H9 (cell line): Measurements from ENCODE around the gene ATP2C1. TPM values are rescaled to one million over a fixed set of nuclear protein-coding genes. Genes with fewer than 3 reads are reported as not detected.

Experiments used
- DNase-seq: peaks from one replicate; pipeline ENCODE4 v3.0.0-alpha.2; 2017
- H2AFZ ChIP-seq: one replicate; pipeline ENCODE4 v1.6.1; 2013; ENCODE audit warnings: mild to moderate bottlenecking, low read length, control low read depth, moderate library complexity
- H2AK5ac ChIP-seq: 2 replicates; pipeline ENCODE4 v1.6.1; 2013; ENCODE audit warnings: low read length, control low read depth, mixed read lengths; ENCODE audit not compliant: insufficient read length
- H2BK120ac ChIP-seq: one replicate; pipeline ENCODE4 v1.6.1; 2013; ENCODE audit warnings: low read depth, mild to moderate bottlenecking, low read length, control low read depth, inconsistent platforms; ENCODE audit not compliant: poor library complexity, severe bottlenecking
- H2BK12ac ChIP-seq: 2 replicates; pipeline ENCODE4 v1.6.1; 2013; ENCODE audit warnings: low read length, control low read depth, mixed read lengths, low read depth; ENCODE audit not compliant: insufficient read length
- H2BK15ac ChIP-seq: 2 replicates; pipeline ENCODE4 v1.6.1; 2013; ENCODE audit warnings: low read depth, low read length, control low read depth
- H2BK20ac ChIP-seq: one replicate; pipeline ENCODE4 v1.6.1; 2013; ENCODE audit warnings: low read depth, mild to moderate bottlenecking, low read length, control low read depth, inconsistent platforms; ENCODE audit not compliant: poor library complexity, severe bottlenecking
- H2BK5ac ChIP-seq: 2 replicates; pipeline ENCODE4 v1.6.1; 2013; ENCODE audit warnings: low read length, control low read depth, mixed read lengths; ENCODE audit not compliant: insufficient read length
- H3K14ac ChIP-seq: 2 replicates; pipeline ENCODE4 v1.6.1; 2013; ENCODE audit warnings: low read length, control low read depth; ENCODE audit not compliant: insufficient read depth
- H3K18ac ChIP-seq: 2 replicates; pipeline ENCODE4 v1.6.1; 2013; ENCODE audit warnings: low read depth, mild to moderate bottlenecking, mixed read lengths, low read length, control low read depth; ENCODE audit not compliant: insufficient read length
- H3K23ac ChIP-seq: 2 replicates; pipeline ENCODE4 v1.6.1; 2013; ENCODE audit warnings: low read length, control low read depth, mixed read lengths, low read depth; ENCODE audit not compliant: insufficient read length
- H3K23me2 ChIP-seq: 2 replicates; pipeline ENCODE4 v1.6.1; 2013; ENCODE audit warnings: low read depth, mild to moderate bottlenecking, mixed read lengths, low read length, control low read depth; ENCODE audit not compliant: insufficient read length, poor library complexity, severe bottlenecking
- H3K27ac ChIP-seq: 2 replicates; pipeline ENCODE4 v1.5.1; 2013; ENCODE audit warnings: low read length, control low read depth, mixed read lengths, low read depth; ENCODE audit not compliant: insufficient read length
- H3K27me3 ChIP-seq: 2 replicates; pipeline ENCODE4 v1.6.1; 2013; ENCODE audit warnings: low read length, control low read depth, inconsistent platforms; ENCODE audit not compliant: insufficient read depth
- H3K4ac ChIP-seq: 2 replicates; pipeline ENCODE4 v1.6.1; 2013; ENCODE audit warnings: low read depth, mild to moderate bottlenecking, control low read depth, inconsistent platforms, low read length, moderate library complexity
- H3K4me1 ChIP-seq: 2 replicates; pipeline ENCODE4 v1.6.1; 2013; ENCODE audit warnings: low read length, control low read depth, inconsistent platforms; ENCODE audit not compliant: insufficient read depth
- H3K4me2 ChIP-seq: 2 replicates; pipeline ENCODE4 v1.6.1; 2013; ENCODE audit warnings: low read length, control low read depth, mixed read lengths; ENCODE audit not compliant: insufficient read length, insufficient read depth
- H3K56ac ChIP-seq: 2 replicates; pipeline ENCODE4 v1.6.1; 2013; ENCODE audit warnings: low read depth, mild to moderate bottlenecking, mixed read lengths, low read length, control low read depth; ENCODE audit not compliant: insufficient read length
- H3K79me1 ChIP-seq: 2 replicates; pipeline ENCODE4 v1.6.1; 2013; ENCODE audit warnings: low read depth, mild to moderate bottlenecking, moderate library complexity, low read length, control low read depth, inconsistent platforms; ENCODE audit not compliant: insufficient read depth, poor library complexity, severe bottlenecking
- H3K79me2 ChIP-seq: 2 replicates; pipeline ENCODE4 v1.6.1; 2013; ENCODE audit warnings: low read length, control low read depth, inconsistent platforms; ENCODE audit not compliant: insufficient read depth
- H3K9ac ChIP-seq: 2 replicates; pipeline ENCODE4 v1.6.1; 2013; ENCODE audit warnings: low read length, control low read depth, mixed read lengths; ENCODE audit not compliant: insufficient read length; ENCODE audit errors: extremely low read depth
- H3K9me3 ChIP-seq: one replicate; pipeline ENCODE4 v1.6.1; 2013; ENCODE audit warnings: low read depth, low read length, inconsistent platforms; ENCODE audit not compliant: control insufficient read depth
- H3T11ph ChIP-seq: one replicate; pipeline ENCODE4 v1.6.1; 2013; ENCODE audit warnings: mild to moderate bottlenecking, low read length, control low read depth, inconsistent platforms
- H4K20me1 ChIP-seq: one replicate; pipeline ENCODE4 v1.6.1; 2013; ENCODE audit not compliant: control insufficient read depth, insufficient read length, insufficient read depth
- H4K5ac ChIP-seq: 2 replicates; pipeline ENCODE4 v1.6.1; 2013; ENCODE audit warnings: low read depth, mild to moderate bottlenecking, mixed read lengths, low read length, control low read depth; ENCODE audit not compliant: insufficient read length
- H4K8ac ChIP-seq: replicated peaks from 2 replicates; pipeline ENCODE4 v1.6.1; 2013; ENCODE audit warnings: low read length, control low read depth, mixed read lengths, low read depth; ENCODE audit not compliant: insufficient read length
- H4K91ac ChIP-seq: 2 replicates; pipeline ENCODE4 v1.6.1; 2013; ENCODE audit warnings: low read depth, mild to moderate bottlenecking, moderate library complexity, mixed read lengths, low read length, control low read depth; ENCODE audit not compliant: insufficient read length
- H3K27ac Mint-ChIP-seq, 3 experiments: 2 replicates in 2 of 3; 3 replicates in 1 of 3; pipeline ENCODE4 v1.8.0; 2020 to 2021; ENCODE audit warnings: mixed read lengths in 3 of 3, mild to moderate bottlenecking in 1 of 3, moderate library complexity in 1 of 3
- H3K27me3 Mint-ChIP-seq: 2 replicates; pipeline ENCODE4 v1.8.0; 2021; ENCODE audit warnings: low read depth, mild to moderate bottlenecking, moderate library complexity, mixed read lengths
- H3K36me3 Mint-ChIP-seq, 3 experiments: 2 replicates in 2 of 3; 3 replicates in 1 of 3; pipeline ENCODE4 v1.8.0; 2020 to 2021; ENCODE audit warnings: low read depth in 3 of 3, mixed read lengths in 3 of 3; ENCODE audit not compliant: insufficient read depth in 1 of 3
- H3K4me1 Mint-ChIP-seq, 2 experiments: 2 replicates each; pipeline ENCODE4 v1.8.0; 2020; ENCODE audit warnings: mixed read lengths in 2 of 2
- H3K4me3 Mint-ChIP-seq, 2 experiments: 2 replicates in 1 of 2; 3 replicates in 1 of 2; pipeline ENCODE4 v1.8.0; 2020 to 2021; ENCODE audit warnings: mild to moderate bottlenecking in 2 of 2, mixed read lengths in 2 of 2, moderate library complexity in 1 of 2
- H3K9me3 Mint-ChIP-seq, 2 experiments: 2 replicates in 1 of 2; 3 replicates in 1 of 2; pipeline ENCODE4 v1.8.0; 2020; ENCODE audit warnings: mild to moderate bottlenecking in 2 of 2, mixed read lengths in 2 of 2, moderate library complexity in 1 of 2
- CTCF ChIP-seq: fragments of 200-600 bp; sonication (generic); conservative IDR thresholded peaks from 3 replicates; pipeline ENCODE4 v1.8.0; 2021; ENCODE audit warnings: antibody characterized with exemption, mild to moderate bottlenecking
- WGBS: extraction: QIAGEN DNeasy Blood & Tissue Kit; methylation state at CpG from one replicate; pipeline ENCODE4 v1.1.7; 2013; ENCODE audit warnings: missing lambda C conversion rate, low lambda C conversion rate, mixed read lengths; ENCODE audit not compliant: insufficient read length; ENCODE audit errors: extremely low coverage; 5-methylcytosine and 5-hydroxymethylcytosine counted together
- total RNA-seq: library from RNA; stranded (reverse); gene quantifications from 2 replicates; pipeline ENCODE4 v1.2.1, GENCODE V29; 2021

The ATP2C1 gene
- total RNA-seq, 1 experiment from 2014 or later, result 65.5 TPM

GRCh38 chr3:131007782-131008181, 113.9 kb downstream of the ATP2C1 start:
- no peak overlapping the region for H2AK5ac ChIP-seq
- no peak overlapping the region for H2BK5ac ChIP-seq
- H2BK12ac ChIP-seq, result no peak overlapping the region
- no peaks in the 10 kb centered on the region for H3K27me3 ChIP-seq
- no peak overlapping the region for H3K23ac ChIP-seq
- H3T11ph ChIP-seq, result no peak overlapping the region
- H3K56ac ChIP-seq, result no peak overlapping the region
- H3K4ac ChIP-seq, result no peak overlapping the region
- no peaks in the 10 kb centered on the region for H3K79me2 ChIP-seq
- no peaks in the 10 kb centered on the region for H4K20me1 ChIP-seq
- H3K27ac ChIP-seq, result no peak overlapping the region
- no peak overlapping the region for H4K91ac ChIP-seq
- TF ChIP-seq CTCF, result no peak
- no peaks in the 10 kb centered on the region for H3K23me2 ChIP-seq
- H4K5ac ChIP-seq, result no peak overlapping the region
- no peaks in the 10 kb centered on the region for H3K79me1 ChIP-seq
- H3K9me3 ChIP-seq, result no peaks in the 10 kb centered on the region
- H3K14ac ChIP-seq, result no peak overlapping the region
- H3K9me3 Mint-ChIP-seq, result no peaks in the 10 kb centered on the region
- DNase-seq, result no peak
- no peak overlapping the region for H2BK15ac ChIP-seq
- H3K4me2 ChIP-seq, result no peak overlapping the region
- no peak overlapping the region for H2BK20ac ChIP-seq
- no peak overlapping the region for H4K8ac ChIP-seq
- H3K27ac Mint-ChIP-seq, result no peak overlapping the region
- H2AFZ ChIP-seq, result no peak overlapping the region
- H3K27me3 Mint-ChIP-seq, result no peaks in the 10 kb centered on the region
- H3K36me3 Mint-ChIP-seq, result peaks cover 3 to 21% (median 18%) of the 10 kb centered on the region in 3 experiments; a peak in 6 of 7 replicates
- no peaks in the 10 kb centered on the region for H3K4me1 Mint-ChIP-seq
- no peak overlapping the region for H2BK120ac ChIP-seq
- no peak overlapping the region for H3K18ac ChIP-seq
- H3K4me3 Mint-ChIP-seq, result no peak overlapping the region
- no peaks in the 10 kb centered on the region for H3K4me1 ChIP-seq
- no peak overlapping the region for H3K9ac ChIP-seq
- WGBS, result no CpG with 5 or more reads among the region's 2 CpGs
